ENCODE results near the gene LAMC3.
"Not testable (repeated sequence)": the region's sequence is repeated elsewhere in the genome, so short reads cannot be mapped to it uniquely, and the experiment has no call there.

LAMC3 gene

GRCh38 chr9:131028931-131029573, 20.1 kb downstream of the LAMC3 start:
- Histone ChIP-seq H3K4me3 (ENCODE audit: low read depth in 1 of 2, low read length in 2 of 2) (no peak overlapping the region), H3K9me3 (ENCODE audit: control insufficient read depth in 1 of 2, low read length in 2 of 2) (no peaks in the 10 kb centered on the region), H3K27ac (ENCODE audit: low read depth, low read length) (no peak overlapping the region), H3K27me3 (ENCODE audit: control insufficient read depth in 1 of 2, insufficient read depth in 2 of 2, low read length in 2 of 2) (peaks cover 0 to 2% of the 10 kb centered on the region in 2 donors), H3K36me3 (ENCODE audit: control insufficient read depth in 1 of 2, insufficient read depth in 2 of 2, low read length in 2 of 2) (no peaks in the 10 kb centered on the region), H3K4me1 (ENCODE audit: control insufficient read depth in 1 of 2, insufficient read depth in 2 of 2, low read length in 2 of 2) (no peaks in the 10 kb centered on the region), H3K9ac (ENCODE audit: low read depth in 1 of 2, low read length in 2 of 2) (no peak overlapping the region)

GRCh38 chr9:131029574-131029952, 20.6 kb downstream of the LAMC3 start:
- H3K9ac ChIP-seq (ENCODE audit: low read depth in 1 of 2, low read length in 2 of 2) = no peak overlapping the region
- no peak overlapping the region for H3K4me3 ChIP-seq (ENCODE audit: low read depth in 1 of 2, low read length in 2 of 2)
- no peaks in the 10 kb centered on the region for H3K36me3 ChIP-seq (ENCODE audit: control insufficient read depth in 1 of 2, insufficient read depth in 2 of 2, low read length in 2 of 2)
- H3K27ac ChIP-seq (ENCODE audit: low read depth, low read length) = no peak overlapping the region
- no peaks in the 10 kb centered on the region for H3K9me3 ChIP-seq (ENCODE audit: control insufficient read depth in 1 of 2, low read length in 2 of 2)
- peaks cover 0 to 2% of the 10 kb centered on the region in 2 donors for H3K27me3 ChIP-seq (ENCODE audit: control insufficient read depth in 1 of 2, insufficient read depth in 2 of 2, low read length in 2 of 2)
- H3K4me1 ChIP-seq (ENCODE audit: control insufficient read depth in 1 of 2, insufficient read depth in 2 of 2, low read length in 2 of 2) = no peaks in the 10 kb centered on the region

- Histone ChIP-seq H3K27ac (ENCODE audit: low read depth, low read length) (no peak overlapping the region), H3K27me3 (ENCODE audit: control insufficient read depth in 1 of 2, insufficient read depth in 2 of 2, low read length in 2 of 2) (peaks cover 0 to 2% of the 10 kb centered on the region in 2 donors), H3K9ac (ENCODE audit: low read depth in 1 of 2, low read length in 2 of 2) (no peak overlapping the region), H3K36me3 (ENCODE audit: control insufficient read depth in 1 of 2, insufficient read depth in 2 of 2, low read length in 2 of 2) (no peaks in the 10 kb centered on the region), H3K4me1 (ENCODE audit: control insufficient read depth in 1 of 2, insufficient read depth in 2 of 2, low read length in 2 of 2) (no peaks in the 10 kb centered on the region), H3K4me3 (ENCODE audit: low read depth in 1 of 2, low read length in 2 of 2) (no peak overlapping the region), H3K9me3 (ENCODE audit: control insufficient read depth in 1 of 2, low read length in 2 of 2) (no peaks in the 10 kb centered on the region)
These were observed 21.4 kb downstream of the LAMC3 start for GRCh38 chr9:131030239-131031004.

GRCh38 chr9:131031005-131031641, 22.1 kb downstream of the LAMC3 start:
- Histone ChIP-seq H3K27me3 (ENCODE audit: control insufficient read depth in 1 of 2, insufficient read depth in 2 of 2, low read length in 2 of 2) (peaks cover 0 to 2% of the 10 kb centered on the region in 2 donors), H3K9me3 (ENCODE audit: control insufficient read depth in 1 of 2, low read length in 2 of 2) (no peaks in the 10 kb centered on the region), H3K36me3 (ENCODE audit: control insufficient read depth in 1 of 2, insufficient read depth in 2 of 2, low read length in 2 of 2) (no peaks in the 10 kb centered on the region), H3K9ac (ENCODE audit: low read depth in 1 of 2, low read length in 2 of 2) (no peak overlapping the region), H3K27ac (ENCODE audit: low read depth, low read length) (no peak overlapping the region), H3K4me1 (ENCODE audit: control insufficient read depth in 1 of 2, insufficient read depth in 2 of 2, low read length in 2 of 2) (no peaks in the 10 kb centered on the region), H3K4me3 (ENCODE audit: low read depth in 1 of 2, low read length in 2 of 2) (no peak overlapping the region)

- H3K9me3 ChIP-seq (ENCODE audit: control insufficient read depth in 1 of 2, low read length in 2 of 2) = no peaks in the 10 kb centered on the region
- H3K27me3 ChIP-seq (ENCODE audit: control insufficient read depth in 1 of 2, insufficient read depth in 2 of 2, low read length in 2 of 2) = peaks cover 0 to 2% of the 10 kb centered on the region in 2 donors
- H3K4me1 ChIP-seq (ENCODE audit: control insufficient read depth in 1 of 2, insufficient read depth in 2 of 2, low read length in 2 of 2) = no peaks in the 10 kb centered on the region
- H3K4me3 ChIP-seq (ENCODE audit: low read depth in 1 of 2, low read length in 2 of 2) = no peak overlapping the region
- H3K36me3 ChIP-seq (ENCODE audit: control insufficient read depth in 1 of 2, insufficient read depth in 2 of 2, low read length in 2 of 2) = no peaks in the 10 kb centered on the region
- no peak overlapping the region for H3K9ac ChIP-seq (ENCODE audit: low read depth in 1 of 2, low read length in 2 of 2)
- no peak overlapping the region for H3K27ac ChIP-seq (ENCODE audit: low read depth, low read length)
These were observed 22.6 kb downstream of the LAMC3 start for GRCh38 chr9:131031642-131032005.

- peaks cover 0 to 2% of the 10 kb centered on the region in 2 donors for H3K27me3 ChIP-seq (ENCODE audit: control insufficient read depth in 1 of 2, insufficient read depth in 2 of 2, low read length in 2 of 2)
- no peak overlapping the region for H3K9ac ChIP-seq (ENCODE audit: low read depth in 1 of 2, low read length in 2 of 2)
- H3K9me3 ChIP-seq (ENCODE audit: control insufficient read depth in 1 of 2, low read length in 2 of 2) = no peaks in the 10 kb centered on the region
- H3K4me3 ChIP-seq (ENCODE audit: low read depth in 1 of 2, low read length in 2 of 2) = no peak overlapping the region
- no peaks in the 10 kb centered on the region for H3K36me3 ChIP-seq (ENCODE audit: control insufficient read depth in 1 of 2, insufficient read depth in 2 of 2, low read length in 2 of 2)
- H3K27ac ChIP-seq (ENCODE audit: low read depth, low read length) = no peak overlapping the region
- H3K4me1 ChIP-seq (ENCODE audit: control insufficient read depth in 1 of 2, insufficient read depth in 2 of 2, low read length in 2 of 2) = no peaks in the 10 kb centered on the region
These were observed 23.4 kb downstream of the LAMC3 start for GRCh38 chr9:131032384-131032783.

- Histone ChIP-seq H3K27me3 (ENCODE audit: control insufficient read depth in 1 of 2, insufficient read depth in 2 of 2, low read length in 2 of 2) (peaks cover 0 to 2% of the 10 kb centered on the region in 2 donors), H3K9ac (ENCODE audit: low read depth in 1 of 2, low read length in 2 of 2) (no peak overlapping the region), H3K4me1 (ENCODE audit: control insufficient read depth in 1 of 2, insufficient read depth in 2 of 2, low read length in 2 of 2) (peaks cover 0 to 3% of the 10 kb centered on the region in 2 donors), H3K36me3 (ENCODE audit: control insufficient read depth in 1 of 2, insufficient read depth in 2 of 2, low read length in 2 of 2) (no peaks in the 10 kb centered on the region), H3K9me3 (ENCODE audit: control insufficient read depth in 1 of 2, low read length in 2 of 2) (no peaks in the 10 kb centered on the region), H3K4me3 (ENCODE audit: low read depth in 1 of 2, low read length in 2 of 2) (no peak overlapping the region), H3K27ac (ENCODE audit: low read depth, low read length) (no peak overlapping the region)
These were observed 24.6 kb downstream of the LAMC3 start for GRCh38 chr9:131033269-131034224.

- Histone ChIP-seq H3K9ac (ENCODE audit: low read depth in 1 of 2, low read length in 2 of 2) (no peak overlapping the region), H3K36me3 (ENCODE audit: control insufficient read depth in 1 of 2, insufficient read depth in 2 of 2, low read length in 2 of 2) (no peaks in the 10 kb centered on the region), H3K27ac (ENCODE audit: low read depth, low read length) (no peak overlapping the region), H3K9me3 (ENCODE audit: control insufficient read depth in 1 of 2, low read length in 2 of 2) (no peaks in the 10 kb centered on the region), H3K27me3 (ENCODE audit: control insufficient read depth in 1 of 2, insufficient read depth in 2 of 2, low read length in 2 of 2) (peaks cover 0 to 2% of the 10 kb centered on the region in 2 donors), H3K4me1 (ENCODE audit: control insufficient read depth in 1 of 2, insufficient read depth in 2 of 2, low read length in 2 of 2) (peaks cover 0 to 3% of the 10 kb centered on the region in 2 donors), H3K4me3 (ENCODE audit: low read depth in 1 of 2, low read length in 2 of 2) (no peak overlapping the region)
These were observed 25.3 kb downstream of the LAMC3 start for GRCh38 chr9:131034268-131034667.

- H3K27me3 ChIP-seq (ENCODE audit: control insufficient read depth in 1 of 2, insufficient read depth in 2 of 2, low read length in 2 of 2); H3K9ac ChIP-seq (ENCODE audit: low read depth in 1 of 2, low read length in 2 of 2); H3K36me3 ChIP-seq (ENCODE audit: control insufficient read depth in 1 of 2, insufficient read depth in 2 of 2, low read length in 2 of 2); H3K9me3 ChIP-seq (ENCODE audit: control insufficient read depth in 1 of 2, low read length in 2 of 2); H3K27ac ChIP-seq (ENCODE audit: low read depth, low read length); H3K4me3 ChIP-seq (ENCODE audit: low read depth in 1 of 2, low read length in 2 of 2); H3K4me1 ChIP-seq (ENCODE audit: control insufficient read depth in 1 of 2, insufficient read depth in 2 of 2, low read length in 2 of 2): not testable (repeated sequence)
These were observed 25.8 kb downstream of the LAMC3 start for GRCh38 chr9:131034749-131035148.

All from duodenal mucosa (tissue), 2 donors.